Stimulated activated CD4-positive, alpha-beta T cell treated with anti-CD3 and anti-CD28 coated beads, Interleukin-2, amount 100 ng/mL, for 24 hours (primary cell): ENCODE measurements around the gene ZCCHC8.
"Not testable (repeated sequence)": the region's sequence is repeated elsewhere in the genome, so short reads cannot be mapped to it uniquely, and the experiment has no call there.

ENCODE experiments used
- DNase-seq, 2 donors: peaks; one replicate each; pipeline ENCODE4 v3.0.0-alpha.2; 2020

ZCCHC8 gene

GRCh38 chr12:122506393-122506938, 5.7 kb upstream of the ZCCHC8 start:
- DNase-seq, result no peak

DNA sequence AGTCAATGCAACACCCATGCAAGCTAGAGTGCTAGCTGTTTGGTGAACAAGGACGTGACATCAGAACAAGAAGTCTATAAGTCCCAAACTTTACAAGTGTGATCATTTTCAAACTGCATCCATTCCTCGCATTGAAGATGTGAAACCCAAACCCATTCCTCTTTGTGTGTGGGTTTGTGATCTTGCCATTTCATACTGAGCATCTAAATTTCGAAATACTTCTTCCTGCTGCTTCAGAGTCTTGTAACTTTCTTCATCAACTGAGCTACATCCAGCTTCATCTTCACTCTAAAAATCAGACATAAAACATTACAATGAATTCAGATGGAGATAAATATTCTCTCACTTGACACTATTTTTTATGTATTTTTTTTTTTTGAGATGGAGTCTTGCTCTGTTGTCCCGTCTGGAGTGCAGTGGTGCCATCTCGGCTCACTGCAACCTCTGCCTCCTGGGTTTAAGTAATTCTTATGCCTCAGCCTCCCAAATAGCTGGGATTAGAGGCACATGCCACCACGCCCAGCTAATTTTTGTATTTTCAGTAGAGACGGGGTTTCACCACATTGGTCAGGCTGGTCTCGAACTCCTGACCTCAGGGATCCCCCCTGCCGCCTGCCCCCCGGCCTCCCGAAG, 4.8 kb upstream of the ZCCHC8 start:
- DNase-seq, result no peak

DNA sequence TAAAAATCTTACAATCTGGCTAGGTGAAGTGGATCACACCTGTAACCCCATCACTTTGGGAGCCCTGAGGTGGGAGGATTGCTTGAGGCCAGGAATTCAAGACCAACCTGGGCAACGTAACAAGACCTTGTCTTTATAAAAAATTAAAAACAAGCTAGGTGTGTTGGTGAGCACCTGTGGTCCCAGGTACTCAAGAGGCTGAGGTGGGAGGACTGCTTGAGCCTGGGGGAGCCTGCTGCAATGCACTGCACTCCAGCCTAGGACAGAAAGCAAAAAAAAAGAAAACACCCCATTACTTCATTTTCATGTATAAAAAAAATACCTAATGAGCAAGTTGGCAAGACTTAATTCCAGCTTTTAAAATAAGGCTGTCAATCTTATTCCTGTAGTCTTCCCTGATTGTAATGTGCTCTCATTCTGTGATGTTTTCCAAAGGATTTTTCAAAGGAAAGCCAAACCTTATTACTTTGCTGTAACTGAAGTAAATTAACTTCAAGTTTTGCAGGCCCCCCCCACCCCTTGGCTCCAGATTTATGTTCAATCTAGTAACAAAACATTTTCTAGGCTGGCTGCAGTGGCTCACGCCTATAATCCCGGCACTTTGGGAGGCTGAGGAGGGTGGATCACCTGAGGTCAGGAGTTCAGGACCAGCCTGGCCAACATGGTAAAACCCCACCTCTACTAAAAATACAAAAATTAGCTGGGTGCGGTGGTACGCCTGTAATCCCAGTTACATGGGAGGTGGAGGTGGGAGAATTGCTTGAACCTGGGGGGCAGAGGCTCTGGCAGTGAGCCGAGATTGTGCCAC, 3.3 kb upstream of the ZCCHC8 start:
- no peak for DNase-seq

GRCh38 chr12:122503147-122503751, 2.5 kb upstream of the ZCCHC8 start:
- no peak for DNase-seq

DNA sequence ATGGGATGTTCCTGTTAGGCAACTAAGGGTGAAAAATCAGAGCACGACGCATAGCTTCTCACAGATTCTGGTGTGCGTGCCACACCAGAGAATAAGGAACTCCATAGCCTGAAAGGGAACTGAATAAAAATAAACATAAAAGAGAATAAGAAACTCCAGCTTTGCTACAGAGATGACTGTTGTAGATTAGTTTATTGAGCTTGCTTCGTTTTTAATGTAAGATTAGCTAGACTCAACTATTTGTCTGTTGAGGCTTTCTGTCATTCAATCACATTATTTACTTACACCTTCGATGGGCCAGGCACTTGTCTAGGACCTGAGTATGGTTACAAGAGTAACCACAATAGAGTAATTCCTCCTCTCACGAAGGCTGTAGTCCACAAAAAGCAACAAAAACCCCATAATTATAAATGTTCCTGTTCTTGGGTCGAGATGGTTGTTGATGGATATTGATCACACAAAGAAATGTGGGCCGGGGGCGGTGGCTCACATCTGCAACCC, 807 bp upstream of the ZCCHC8 start:
- DNase-seq, result no peak

GRCh38 chr12:122499991-122500684, 594 bp downstream of the ZCCHC8 start:
- peak; percentile 46 to 51 for DNase-seq

DNA sequence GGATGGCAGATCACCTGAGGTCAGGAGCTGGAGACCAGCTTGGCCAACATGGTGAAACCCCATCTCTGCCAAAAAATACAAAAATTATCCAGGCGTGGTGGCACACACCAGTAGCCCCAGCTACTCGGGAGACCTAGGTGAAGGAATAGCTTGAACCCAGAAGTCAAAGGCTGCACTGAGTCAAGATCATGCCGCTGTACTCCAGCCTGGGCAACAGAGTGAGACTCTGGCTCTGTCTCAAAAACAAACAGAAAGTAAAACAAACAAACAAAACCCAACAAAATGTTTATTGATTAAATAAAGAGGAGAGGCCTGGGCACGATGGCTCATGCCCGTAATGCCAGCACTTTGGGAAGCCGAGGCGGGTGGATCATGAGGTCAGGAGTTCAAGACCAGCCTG, 5.5 kb downstream of the ZCCHC8 start:
- no peak for DNase-seq

DNA sequence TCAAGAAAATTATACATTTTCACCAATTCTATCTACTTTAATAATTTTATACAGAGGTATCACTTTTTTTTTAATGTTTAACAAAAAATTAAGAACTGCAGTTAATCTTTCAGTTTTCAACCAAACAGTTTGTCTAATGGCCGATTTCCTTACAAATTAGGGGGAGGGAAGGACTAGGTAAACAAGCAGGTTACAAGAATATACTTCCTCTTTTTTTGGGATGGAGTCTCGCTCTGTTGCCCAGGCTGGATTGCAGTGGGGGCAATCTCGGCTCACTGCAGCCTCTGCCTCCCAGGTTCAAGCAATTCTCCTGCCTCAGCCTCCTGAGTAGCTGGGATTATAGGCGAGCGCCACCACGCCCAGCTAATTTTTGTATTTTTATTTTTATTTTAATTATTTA, 7.5 kb downstream of the ZCCHC8 start:
- not testable (repeated sequence) for DNase-seq

- no peak for DNase-seq
Observed at GRCh38 chr12:122491991-122492390, 8.7 kb downstream of the ZCCHC8 start.

DNA sequence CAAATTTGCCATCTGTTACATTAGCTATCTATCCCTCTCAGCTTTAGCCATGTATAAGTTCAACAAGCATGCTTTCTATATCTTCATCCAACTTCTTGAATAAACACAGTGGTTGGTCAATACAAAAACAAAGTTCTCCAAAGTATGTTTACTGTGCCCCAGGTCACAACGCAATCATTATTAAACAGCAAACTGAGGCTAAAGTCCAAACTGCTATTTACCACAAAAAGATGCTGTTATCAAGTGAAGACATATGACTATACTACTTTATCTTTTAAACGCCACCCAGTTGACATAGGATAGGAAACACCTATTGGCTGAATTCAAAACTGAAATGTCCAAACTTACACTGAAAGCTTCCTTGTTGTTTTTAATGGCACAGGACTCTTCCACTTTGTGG, 11.7 kb downstream of the ZCCHC8 start:
- DNase-seq, result no peak

GRCh38 chr12:122487807-122488206, 12.9 kb downstream of the ZCCHC8 start:
- not testable (repeated sequence) for DNase-seq

GRCh38 chr12:122486805-122487426, 13.8 kb downstream of the ZCCHC8 start:
- no peak for DNase-seq

DNA sequence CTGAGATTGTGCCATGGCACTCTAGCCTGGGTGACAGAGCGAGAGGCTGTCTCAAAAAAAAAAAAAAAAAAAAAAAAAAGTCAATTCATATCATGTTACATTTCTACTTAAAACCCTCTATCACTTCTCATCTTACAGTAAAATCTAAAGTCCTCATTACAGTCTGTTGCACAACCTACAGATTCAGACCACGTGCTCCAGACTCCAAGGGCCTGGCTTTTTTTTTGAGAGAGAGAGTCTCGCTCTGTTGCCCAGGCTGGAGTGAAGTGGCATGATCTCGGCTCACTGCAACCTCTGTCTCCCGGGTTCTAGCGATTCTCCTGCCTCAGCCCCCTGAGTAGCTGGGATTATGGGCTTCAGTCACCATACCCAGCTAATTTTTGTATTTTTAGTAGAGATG, 14.4 kb downstream of the ZCCHC8 start:
- DNase-seq, result not testable (repeated sequence)

GRCh38 chr12:122484385-122484784, 16.3 kb downstream of the ZCCHC8 start:
- DNase-seq, result not testable (repeated sequence)

DNA sequence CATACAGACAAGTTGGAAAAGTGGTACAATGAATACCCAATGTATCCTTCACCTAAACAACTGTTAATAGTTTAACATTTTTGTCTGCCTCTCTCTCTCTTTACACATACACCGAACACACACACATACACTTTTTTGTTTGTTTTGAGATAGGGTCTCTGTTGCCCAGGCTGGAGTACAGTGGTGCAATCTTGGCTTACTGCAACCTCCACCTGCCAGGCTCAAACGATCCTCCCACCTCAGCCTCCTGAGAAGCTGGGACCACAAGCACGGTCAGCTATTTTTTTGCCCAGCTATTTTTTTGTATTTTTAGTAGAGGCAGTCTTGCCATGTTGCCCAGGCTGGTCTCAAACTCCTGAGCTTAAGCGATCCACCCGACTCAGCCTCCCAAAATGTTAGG, 16.8 kb downstream of the ZCCHC8 start:
- DNase-seq, result no peak

GRCh38 chr12:122481861-122482260, 18.9 kb downstream of the ZCCHC8 start:
- DNase-seq, result no peak

GRCh38 chr12:122480753-122481152, 20.0 kb downstream of the ZCCHC8 start:
- no peak for DNase-seq

- DNase-seq, result no peak
Observed at GRCh38 chr12:122474324-122474716, 26.4 kb downstream of the ZCCHC8 start.

- peak; percentile 59 to 73 for DNase-seq
Observed at GRCh38 chr12:122473543-122474323, 27.0 kb downstream of the ZCCHC8 start.

DNA sequence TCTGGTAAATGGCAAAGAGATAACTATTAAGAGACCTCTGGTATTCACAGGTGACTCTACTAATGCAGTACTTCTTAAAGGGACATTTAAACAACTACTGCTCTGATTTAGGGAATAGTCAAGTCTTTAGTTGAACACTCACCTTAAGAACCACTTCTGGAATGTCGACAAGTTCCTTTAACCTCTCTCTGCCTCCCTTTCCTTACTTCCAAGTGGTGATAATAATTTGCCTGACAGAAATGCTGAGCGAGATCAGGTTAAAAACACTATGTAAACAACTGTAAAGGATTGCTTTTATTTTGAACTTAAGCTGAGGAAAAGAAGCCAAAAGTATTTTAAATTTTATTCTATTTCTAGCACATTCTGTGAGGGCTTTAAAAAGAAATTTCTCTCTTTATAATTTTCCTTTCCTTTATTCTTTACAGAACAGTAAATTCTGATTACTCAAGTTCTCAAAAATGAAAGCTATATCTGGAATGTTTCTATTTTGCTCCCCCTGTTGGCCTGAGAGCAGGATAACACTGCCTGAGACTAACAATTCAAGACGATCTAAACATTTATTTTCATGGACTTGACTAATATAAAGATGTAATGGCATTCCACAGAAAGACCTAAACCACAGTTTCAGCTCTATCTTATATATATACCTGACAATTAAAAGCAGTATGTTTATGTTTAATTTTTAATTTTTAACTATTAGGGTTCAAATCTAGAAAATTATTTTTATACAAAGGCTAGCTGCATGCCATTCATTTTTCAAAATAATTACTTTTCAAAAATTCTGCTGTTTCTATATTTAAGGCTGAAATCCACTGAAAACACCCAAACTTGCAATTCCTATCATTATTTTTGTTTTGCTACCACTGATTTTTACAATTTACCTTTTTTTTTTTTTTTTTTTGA, 29.2 kb downstream of the ZCCHC8 start:
- DNase-seq, result no peak

DNA sequence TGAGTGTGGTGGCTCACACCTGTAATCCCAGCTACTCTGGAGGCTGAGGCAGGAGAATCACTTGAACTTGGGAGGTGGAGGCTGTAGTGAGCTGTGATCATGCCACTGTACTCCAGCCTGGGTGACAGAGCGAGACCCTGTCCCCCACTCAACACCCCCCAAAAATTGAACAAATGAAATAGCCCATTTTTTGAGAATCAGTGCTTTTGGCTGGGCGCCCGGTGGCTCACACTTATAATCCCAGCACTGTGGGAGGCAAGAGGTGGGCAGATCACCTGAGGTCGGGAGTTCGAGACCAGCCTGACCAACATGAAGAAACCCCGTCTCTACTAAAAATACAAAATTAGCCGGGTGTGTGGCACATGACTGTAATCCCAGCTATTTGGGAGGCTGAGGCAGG, 30.2 kb downstream of the ZCCHC8 start:
- DNase-seq, result not testable (repeated sequence)
